ENCODE results near the gene LRRC3. TPM values are rescaled to one million over a fixed set of nuclear protein-coding genes. Genes with fewer than 3 reads are reported as not detected.

Gene LRRC3
- polyA plus RNA-seq, 4 donors = 4.4 to 6.0 (median 5.0) TPM

DNA sequence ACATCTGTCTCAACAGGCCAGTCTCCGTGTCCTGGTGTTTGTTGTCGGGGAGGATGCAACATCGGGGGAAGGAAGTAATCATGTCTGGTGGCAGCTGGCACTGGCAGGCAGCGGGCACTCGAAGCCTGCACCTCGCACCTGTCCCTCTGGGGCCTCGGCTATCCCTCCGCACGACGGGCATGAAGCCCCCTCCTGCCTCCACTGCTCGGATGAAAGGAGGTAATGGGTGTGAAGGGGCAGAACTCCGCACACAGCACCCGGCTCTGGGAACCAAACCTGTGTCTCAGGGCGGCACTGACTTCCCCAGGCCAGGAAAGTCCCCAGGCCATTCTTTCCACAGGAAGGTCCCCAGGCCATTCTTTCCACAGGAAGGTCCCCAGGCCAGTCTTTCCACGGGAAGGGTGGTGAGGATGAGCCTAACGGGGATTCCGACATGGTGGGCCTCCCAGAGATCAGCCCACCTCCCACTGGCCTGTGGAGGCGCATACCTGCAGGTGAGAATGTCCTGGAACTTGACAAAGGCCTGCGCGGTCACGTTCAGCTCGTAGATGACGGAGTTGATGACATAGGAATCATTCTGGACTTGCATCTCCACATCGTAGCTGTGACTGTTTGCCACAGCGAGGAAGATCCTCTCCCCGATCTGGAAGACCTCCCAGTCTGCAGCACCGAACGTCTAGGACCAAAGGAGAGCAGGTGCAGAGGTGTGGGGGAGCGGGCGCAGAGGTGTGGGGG, 53.6 kb downstream of the LRRC3 start:
- DNase-seq (ENCODE audit: low read depth in 4 of 4, low spot score in 2 of 4) = no peak

DNA sequence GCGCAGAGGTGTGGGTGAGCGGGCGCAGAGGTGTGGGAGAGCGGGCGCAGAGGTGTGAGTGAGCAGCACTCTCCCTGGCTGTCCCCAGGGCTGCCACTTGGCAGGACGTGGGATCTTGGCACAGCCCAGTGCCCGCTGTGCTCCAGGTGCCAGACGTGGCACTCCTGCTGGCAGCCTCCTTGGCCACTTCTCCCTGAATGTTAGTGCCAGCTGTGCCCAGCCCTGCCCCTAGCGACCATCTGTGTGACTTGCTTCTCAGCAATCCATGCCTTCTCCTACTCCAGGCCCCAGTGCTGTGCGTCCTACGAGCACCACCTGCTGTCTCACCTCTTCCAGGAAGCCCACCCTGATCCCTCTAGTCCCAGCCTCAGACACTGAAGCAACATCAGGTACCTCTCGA, 54.2 kb downstream of the LRRC3 start:
- DNase-seq (ENCODE audit: low read depth in 4 of 4, low spot score in 2 of 4) = no peak

DNA sequence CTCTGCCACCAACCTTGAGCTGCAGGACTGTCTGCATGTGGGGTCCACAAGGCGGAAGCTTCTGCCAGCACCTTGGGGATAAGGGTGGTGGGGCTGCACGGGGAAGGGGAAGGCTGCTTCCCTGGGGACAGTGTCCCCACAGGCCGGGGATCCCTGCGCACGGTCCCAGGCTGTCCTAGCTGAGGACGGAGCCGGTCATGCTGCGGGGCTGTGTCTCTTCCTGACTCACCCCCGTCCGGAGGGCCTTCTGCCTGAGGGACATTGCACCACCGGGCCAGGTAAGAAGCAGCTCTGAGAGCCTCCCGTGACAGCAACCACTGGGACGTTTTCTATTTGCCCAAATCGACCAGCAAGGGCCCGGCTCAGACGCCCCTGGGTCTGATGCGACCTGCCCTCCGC, 54.8 kb downstream of the LRRC3 start:
- no peak for DNase-seq (ENCODE audit: low read depth in 4 of 4, low spot score in 2 of 4)

DNA sequence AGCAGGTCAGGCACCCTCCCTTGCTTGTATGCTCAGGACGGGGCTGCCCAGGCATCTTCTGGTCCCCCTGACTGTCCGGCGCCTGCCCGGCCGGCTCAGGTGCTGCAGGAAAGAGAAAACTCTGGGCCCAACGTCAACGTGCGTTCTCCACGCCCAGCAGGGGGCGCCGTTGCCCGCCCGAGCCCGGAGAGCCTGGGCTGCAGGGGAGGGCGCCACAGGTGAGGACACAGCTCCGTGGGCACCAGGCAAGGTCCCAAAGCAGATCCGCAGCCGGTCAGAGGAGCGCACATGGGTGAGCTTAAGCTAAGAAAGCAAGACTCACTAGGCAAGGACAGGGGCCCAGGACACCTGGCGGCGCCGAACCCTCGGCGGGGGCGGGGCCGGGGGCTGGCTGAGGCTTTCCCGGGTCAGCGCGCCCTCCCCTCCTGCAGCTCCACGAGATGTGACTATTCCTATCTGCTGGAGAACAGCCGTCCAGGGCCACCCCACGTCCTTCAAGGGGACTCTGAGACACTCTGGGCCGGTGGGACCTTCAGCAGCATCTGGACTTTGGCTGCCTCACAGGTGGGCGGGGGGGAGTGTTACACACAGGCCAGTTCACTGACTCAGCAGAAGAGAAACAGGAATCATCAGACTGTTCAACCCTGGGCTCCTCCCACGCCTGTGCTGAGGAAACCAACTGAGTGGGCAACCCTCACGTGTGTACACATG, 55.4 kb downstream of the LRRC3 start:
- DNase-seq (ENCODE audit: low read depth in 4 of 4, low spot score in 2 of 4) = peak in 3 of 4 donors; percentile 15 to 57 (median 32)

DNA sequence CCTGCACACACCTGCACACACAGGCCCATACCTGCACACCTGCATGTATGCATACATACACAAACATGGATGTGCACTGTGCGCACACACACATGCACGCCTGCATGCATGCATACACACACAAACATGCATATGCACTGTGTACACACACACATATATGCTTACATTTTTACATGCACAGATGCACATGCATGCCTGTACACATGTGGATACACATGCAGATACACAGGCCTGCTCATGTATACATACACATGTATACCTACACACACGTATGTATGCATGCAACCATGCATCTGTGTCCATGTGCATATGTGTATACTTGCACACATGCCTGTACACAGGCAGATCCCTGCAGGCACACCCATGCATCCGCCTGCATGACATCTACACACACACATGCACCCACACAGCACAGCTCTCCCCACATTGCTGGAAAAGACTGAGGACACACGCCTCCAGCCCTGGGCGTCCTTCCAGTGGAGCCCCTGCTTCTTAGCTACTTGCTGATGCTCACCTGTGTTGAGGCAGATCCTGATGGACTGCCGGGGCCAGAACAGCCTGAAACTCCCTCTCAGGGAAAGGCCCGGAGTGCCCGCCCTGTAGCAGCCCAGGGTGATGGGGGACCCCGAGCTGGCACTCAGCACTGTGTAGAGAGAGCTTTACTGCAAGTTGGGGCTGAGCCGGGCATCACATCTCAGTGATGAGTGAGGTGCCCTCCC, 56.1 kb downstream of the LRRC3 start:
- DNase-seq (ENCODE audit: low read depth in 4 of 4, low spot score in 2 of 4) = no peak

Other genes starting within 250 kb of the LRRC3 start
- gene ICOSLG, start 214.6 kb upstream of the LRRC3 start, polyA plus RNA-seq (ENCODE audit: insufficient read length in 4 of 4) = 10 to 100 TPM in 2 of 4 donors, 1 to 10 TPM in 2; 6.7 to 15.4 (median 9.8) TPM
- not detected for gene DNMT3L, start 193.6 kb upstream of the LRRC3 start, polyA plus RNA-seq (ENCODE audit: insufficient read length in 4 of 4)
- gene AIRE, start 169.6 kb upstream of the LRRC3 start, polyA plus RNA-seq (ENCODE audit: insufficient read length in 4 of 4) = 1 to 10 TPM in 1 of 4 donors, under 1 TPM in 3; 0.19 to 1.2 (median 0.43) TPM
- gene PFKL, start 155.5 kb upstream of the LRRC3 start, polyA plus RNA-seq (ENCODE audit: insufficient read length in 4 of 4) = 100 to 1,000 TPM; 104 to 178 (median 157) TPM
- 10 to 100 TPM; 16.2 to 37.2 (median 32.5) TPM for gene CFAP410, start 116.1 kb upstream of the LRRC3 start, polyA plus RNA-seq (ENCODE audit: insufficient read length in 4 of 4)
- gene TRPM2, start 101.9 kb upstream of the LRRC3 start, polyA plus RNA-seq (ENCODE audit: insufficient read length in 4 of 4) = 1 to 10 TPM in 3 of 4 donors, under 1 TPM in 1; 0.92 to 1.2 (median 1.1) TPM
- gene KRTAP10-1, start 84.7 kb downstream of the LRRC3 start, polyA plus RNA-seq (ENCODE audit: insufficient read length in 4 of 4) = not detected
- gene KRTAP10-2, start 96.0 kb downstream of the LRRC3 start, polyA plus RNA-seq (ENCODE audit: insufficient read length in 4 of 4) = not detected
- not detected for gene KRTAP10-3, start 103.3 kb downstream of the LRRC3 start, polyA plus RNA-seq (ENCODE audit: insufficient read length in 4 of 4)
- not detected for gene KRTAP10-4, start 118.2 kb downstream of the LRRC3 start, polyA plus RNA-seq (ENCODE audit: insufficient read length in 4 of 4)
- not detected for gene KRTAP10-5, start 125.1 kb downstream of the LRRC3 start, polyA plus RNA-seq (ENCODE audit: insufficient read length in 4 of 4)
- gene KRTAP10-6, start 137.0 kb downstream of the LRRC3 start, polyA plus RNA-seq (ENCODE audit: insufficient read length in 4 of 4) = not detected
- not detected for gene KRTAP10-7, start 145.1 kb downstream of the LRRC3 start, polyA plus RNA-seq (ENCODE audit: insufficient read length in 4 of 4)
- gene KRTAP10-8, start 156.6 kb downstream of the LRRC3 start, polyA plus RNA-seq (ENCODE audit: insufficient read length in 4 of 4) = not detected
- gene KRTAP10-9, start 171.6 kb downstream of the LRRC3 start, polyA plus RNA-seq (ENCODE audit: insufficient read length in 4 of 4) = not detected
- not detected for gene KRTAP10-10, start 181.8 kb downstream of the LRRC3 start, polyA plus RNA-seq (ENCODE audit: insufficient read length in 4 of 4)
- gene KRTAP10-11, start 190.9 kb downstream of the LRRC3 start, polyA plus RNA-seq (ENCODE audit: insufficient read length in 4 of 4) = not detected
- not detected for gene KRTAP12-4, start 199.1 kb downstream of the LRRC3 start, polyA plus RNA-seq (ENCODE audit: insufficient read length in 4 of 4)
- gene KRTAP12-3, start 202.4 kb downstream of the LRRC3 start, polyA plus RNA-seq (ENCODE audit: insufficient read length in 4 of 4) = not detected
- not detected for gene KRTAP12-2, start 211.4 kb downstream of the LRRC3 start, polyA plus RNA-seq (ENCODE audit: insufficient read length in 4 of 4)
- gene KRTAP12-1, start 226.7 kb downstream of the LRRC3 start, polyA plus RNA-seq (ENCODE audit: insufficient read length in 4 of 4) = not detected
- gene KRTAP10-12, start 241.7 kb downstream of the LRRC3 start, polyA plus RNA-seq (ENCODE audit: insufficient read length in 4 of 4) = not detected

All from left renal cortex interstitium (tissue), 4 donors.